HG03064 (cell line): Measurements from ENCODE around the gene MARVELD1.

ENCODE experiments used
- ATAC-seq: cut with Tn5 transposase; IDR thresholded peaks from one replicate; pipeline ENCODE4 v1.9.1; 2021; ENCODE audit warnings: low read depth; ENCODE audit not compliant: unreplicated experiment

The MARVELD1 gene

DNA sequence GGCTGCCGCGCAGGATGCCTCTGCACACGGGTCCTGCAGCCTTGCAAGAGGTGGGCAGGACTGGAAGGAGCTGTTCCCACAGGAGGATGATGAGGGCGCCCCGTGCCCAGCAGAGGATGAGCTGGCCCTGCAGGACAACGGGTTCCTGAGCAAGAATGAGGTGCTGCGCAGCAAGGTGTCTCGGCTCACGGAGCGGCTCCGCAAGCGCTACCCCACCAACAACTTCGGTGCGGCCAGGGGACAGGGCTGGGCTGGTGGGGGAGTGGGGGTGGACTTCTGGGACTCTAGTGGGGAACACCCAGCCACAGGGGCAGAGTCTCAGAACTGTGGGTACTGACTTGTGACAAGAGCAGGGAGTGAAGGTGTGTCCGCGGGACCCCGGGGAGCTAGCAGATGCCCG lies 39.4 kb downstream of the MARVELD1 start:
- ATAC-seq, result no peak

DNA sequence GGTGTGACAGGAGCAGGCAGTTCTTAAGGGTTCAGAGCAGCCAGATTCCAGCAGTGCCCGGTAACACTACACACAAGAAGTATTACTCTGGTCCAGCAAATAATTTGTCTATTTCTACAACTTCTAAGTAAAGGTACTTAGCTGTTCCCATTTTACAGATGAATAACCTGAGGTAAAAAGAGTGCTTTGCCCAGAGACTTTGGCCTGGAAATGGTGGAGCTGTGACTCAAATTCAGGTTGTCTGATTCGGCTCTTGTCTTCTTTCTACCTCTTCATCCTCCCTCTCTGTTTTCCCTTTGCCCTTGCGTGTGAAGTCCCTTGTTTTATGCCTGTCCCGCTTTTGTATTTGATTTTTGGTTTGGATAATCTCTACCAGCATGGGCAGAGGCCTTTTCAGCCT lies 41.2 kb downstream of the MARVELD1 start:
- ATAC-seq, result no peak

DNA sequence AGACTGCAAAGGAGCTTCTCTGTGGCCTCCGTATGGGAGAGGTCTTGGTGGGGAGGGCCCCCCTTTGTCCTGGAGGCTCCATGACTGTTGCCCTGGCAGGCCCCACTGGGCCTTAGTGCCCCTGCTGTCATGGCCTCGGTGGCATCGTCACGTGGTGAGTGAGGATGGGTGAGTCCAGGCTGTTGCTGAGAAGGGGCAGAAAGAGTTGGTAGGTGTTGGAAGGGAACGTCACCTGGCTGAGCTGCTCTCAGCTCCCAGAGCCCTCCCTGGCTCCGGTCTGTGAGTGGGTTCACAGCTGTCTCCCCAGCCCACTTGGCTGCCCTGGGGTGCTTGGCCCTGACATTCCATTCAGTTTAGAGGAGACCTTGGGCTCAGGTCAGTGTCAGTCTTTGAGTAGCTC lies 42.2 kb downstream of the MARVELD1 start:
- ATAC-seq, result no peak

DNA sequence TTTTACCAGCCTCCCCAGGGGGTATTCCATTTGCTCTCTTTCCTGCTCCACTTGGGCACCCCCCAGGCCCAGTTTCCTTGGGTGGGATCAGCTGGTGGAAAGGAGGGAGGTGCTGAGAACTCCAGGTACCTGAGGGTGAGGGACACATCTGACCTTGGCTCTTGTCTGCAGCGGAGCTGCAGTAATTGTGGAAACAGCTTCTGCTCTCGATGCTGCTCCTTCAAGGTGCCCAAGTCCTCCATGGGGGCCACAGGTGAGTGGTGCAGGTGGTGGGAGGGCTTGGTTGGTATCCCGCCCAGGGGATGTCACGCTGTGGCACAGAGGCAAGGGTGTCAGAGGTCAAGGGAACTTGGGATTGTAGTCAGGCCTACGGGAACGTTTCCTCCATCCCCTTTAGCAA lies 43.9 kb downstream of the MARVELD1 start:
- ATAC-seq, result no peak

DNA sequence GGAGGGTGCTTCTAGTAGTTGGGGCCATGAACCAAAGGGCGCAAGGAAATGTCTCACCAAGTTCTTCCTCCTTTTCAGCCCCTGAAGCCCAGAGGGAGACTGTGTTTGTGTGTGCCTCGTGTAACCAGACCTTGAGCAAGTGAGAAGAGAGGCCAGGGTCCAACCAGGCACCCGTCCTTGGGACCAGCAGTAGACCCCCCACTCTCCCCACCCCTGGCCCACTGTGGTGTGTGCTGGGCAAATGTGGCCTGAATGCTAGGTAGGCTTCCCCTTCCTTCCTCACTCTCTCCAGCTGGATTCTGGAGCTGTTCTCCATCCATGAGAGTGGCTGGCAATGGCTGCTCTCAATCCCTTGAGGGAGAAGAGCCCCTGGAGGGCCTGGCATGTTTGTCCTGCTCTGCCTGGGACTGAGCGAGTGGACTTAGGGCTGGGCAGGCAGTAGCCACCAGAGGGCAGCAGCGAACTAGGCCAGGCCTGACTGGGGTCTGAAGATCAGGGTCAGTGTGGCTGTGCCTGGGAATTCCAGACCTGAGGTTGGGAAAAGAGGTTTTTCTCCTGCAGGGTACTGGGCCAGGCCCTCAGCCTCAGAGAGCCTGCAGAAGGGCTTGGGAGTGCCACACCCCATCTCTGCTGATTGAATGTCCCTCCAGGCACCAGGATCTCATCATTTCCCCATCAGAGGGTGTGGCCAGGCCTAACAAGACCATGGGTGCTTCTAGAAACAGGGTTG lies 45.8 kb downstream of the MARVELD1 start:
- ATAC-seq, result no peak

DNA sequence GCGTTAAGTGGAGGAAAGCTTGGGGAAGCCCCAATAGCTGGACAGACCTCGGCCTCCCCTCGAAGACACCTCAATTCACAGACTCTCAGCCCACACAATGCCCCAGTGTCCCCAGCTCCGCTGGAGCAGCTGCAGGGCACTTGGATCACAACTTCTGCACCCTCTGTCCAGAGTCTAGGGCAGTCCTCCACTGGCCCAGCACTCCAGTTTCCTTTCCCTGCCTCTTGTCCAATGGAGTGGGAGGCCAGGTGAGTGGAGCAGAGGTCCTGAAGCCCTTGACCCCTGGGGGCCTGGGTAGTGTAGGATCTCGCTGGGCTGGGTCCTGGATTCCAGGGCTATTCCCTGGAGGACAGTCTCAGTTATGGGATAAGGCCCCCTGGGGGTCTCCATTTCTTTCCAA lies 46.4 kb downstream of the MARVELD1 start:
- no peak for ATAC-seq

DNA sequence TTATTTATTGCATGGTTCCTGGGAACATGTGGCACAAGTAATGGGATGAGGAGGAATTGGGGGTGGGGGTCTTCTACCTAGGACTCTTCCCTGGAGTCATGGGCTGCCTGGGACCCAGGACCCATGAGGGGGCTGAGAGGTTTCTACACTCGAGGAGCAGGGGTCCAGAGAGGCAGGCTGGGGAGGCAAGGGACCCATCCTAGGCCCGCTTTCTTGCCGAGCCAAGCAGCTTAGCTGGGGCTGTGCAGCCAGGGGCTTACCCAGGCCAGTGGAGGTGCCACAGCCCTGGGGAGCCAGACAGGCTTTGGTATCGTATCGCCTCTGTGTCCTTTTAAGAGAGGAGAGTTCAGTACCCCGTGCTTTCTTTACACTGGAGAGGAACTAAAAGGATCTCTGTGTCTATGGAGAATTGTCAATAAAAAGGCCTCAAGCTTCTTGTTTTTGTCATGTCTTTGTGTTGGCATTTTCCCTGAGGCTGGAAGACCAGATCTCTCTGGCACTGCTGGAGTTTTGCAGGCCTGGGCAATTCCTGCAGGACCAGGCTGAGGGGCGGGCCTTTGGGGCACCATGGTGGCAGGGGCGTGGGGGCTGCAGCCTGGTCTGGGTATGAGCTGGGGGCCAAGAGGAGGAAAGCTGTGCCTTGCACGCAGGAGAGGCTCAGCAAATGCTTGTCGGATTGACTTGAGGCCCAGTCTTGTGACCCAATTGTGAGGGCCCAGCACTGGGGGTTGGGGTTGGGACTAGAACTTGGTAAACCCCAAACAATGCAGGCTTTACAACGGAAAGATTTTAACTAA lies 47.1 kb downstream of the MARVELD1 start:
- no peak for ATAC-seq

DNA sequence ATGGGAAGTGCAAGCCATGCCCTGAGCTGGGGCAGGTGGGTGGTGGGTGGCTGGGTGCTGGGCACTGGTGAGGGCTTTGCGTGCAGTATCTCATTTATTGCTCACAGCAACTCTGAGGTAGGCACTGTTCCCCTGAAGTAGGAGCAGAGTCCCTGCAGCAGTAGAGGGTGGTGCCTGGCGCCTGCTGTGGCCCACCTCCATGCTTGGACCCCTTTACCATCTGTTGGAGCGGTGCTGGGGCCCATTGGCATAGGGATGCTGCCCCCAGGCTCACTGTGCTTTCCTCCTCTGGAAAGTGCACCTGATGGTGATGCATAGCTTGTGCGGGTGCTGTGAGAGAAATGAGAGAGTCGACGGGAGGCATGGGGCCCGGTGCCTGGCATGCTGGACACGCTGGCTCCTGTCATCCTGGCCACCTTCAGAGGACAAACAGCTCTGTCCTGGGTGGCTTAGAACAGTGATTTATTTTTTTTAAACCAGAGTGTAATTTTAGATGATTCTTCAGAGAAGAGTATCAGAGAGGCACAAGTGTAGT lies 47.9 kb downstream of the MARVELD1 start:
- ATAC-seq, result no peak

DNA sequence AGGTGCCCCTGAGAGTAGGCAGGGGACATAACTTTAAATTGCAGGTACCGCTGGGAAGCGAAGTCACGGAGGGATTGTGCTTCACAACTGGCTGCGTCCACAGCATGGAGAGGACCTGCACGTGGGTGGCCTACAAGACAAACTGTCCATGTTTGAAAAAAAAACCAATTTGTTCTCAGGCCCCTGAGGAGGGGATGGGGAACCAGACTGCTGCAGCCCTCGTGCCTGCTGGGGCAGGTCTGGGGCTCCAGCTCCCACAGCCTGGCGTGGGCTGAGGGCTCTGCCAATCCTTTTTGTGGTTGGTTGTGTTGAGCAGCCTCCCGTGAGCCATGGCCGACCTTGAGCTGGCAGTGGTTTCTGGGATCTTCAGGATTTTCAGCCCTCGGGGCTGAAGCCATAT lies 48.5 kb downstream of the MARVELD1 start:
- ATAC-seq, result no peak

DNA sequence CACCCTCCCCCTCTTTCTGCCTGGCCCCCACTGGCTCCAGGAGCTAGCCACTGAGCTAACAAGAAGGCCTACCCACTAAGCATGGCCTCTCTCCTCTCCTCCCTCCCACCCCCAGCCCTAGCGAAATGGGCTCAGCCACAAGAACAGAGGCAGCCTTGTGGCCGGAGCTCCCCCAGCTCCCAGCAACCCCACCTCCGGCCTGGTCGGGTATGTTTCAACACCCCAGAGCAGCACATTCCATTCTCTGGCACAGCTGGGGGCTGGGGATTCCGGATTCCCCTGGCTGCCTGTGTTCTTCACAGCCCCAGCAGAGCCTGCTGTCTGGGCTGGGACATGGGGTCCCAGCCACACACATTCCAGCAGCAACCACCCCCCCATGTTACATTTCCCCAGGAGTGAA lies 49.3 kb downstream of the MARVELD1 start:
- no peak for ATAC-seq

DNA sequence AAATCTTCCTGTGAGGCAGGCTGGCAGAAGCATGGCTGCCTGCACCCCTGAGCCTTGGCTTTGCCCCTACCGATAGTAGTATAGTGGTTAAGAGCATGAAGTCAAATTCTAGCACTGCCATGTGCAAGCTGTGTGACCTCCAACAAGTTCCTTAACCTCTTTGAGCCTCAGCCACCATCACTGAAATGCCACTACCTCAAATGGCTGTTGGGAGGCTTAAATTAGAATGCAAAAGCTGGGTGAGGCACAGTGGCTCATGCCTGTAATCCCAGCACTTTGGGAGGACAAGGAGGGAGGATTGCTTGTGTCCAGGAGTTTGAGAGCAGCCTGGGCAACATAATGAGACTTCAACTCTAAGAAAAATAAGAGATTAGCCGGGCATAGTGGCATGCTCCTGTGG lies 49.9 kb downstream of the MARVELD1 start:
- no peak for ATAC-seq

DNA sequence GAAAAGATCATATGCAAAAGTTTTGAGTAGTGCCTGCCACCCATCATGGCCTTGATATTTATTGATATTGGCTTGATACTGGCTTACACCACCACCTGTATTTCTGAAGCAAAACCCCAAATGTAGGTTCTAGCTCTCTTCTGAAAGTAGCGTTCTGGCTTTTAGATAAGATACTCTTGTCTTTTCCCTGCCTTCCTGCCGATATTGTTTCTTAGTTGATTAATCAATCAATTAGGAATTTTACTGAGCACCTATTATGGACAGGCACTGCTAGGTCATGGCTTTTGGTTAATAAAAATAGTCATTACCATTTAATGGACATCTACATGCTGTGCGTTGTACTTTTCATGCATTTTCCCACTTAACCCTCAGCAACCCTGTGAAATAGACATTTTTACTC lies 50.4 kb downstream of the MARVELD1 start:
- no peak for ATAC-seq

DNA sequence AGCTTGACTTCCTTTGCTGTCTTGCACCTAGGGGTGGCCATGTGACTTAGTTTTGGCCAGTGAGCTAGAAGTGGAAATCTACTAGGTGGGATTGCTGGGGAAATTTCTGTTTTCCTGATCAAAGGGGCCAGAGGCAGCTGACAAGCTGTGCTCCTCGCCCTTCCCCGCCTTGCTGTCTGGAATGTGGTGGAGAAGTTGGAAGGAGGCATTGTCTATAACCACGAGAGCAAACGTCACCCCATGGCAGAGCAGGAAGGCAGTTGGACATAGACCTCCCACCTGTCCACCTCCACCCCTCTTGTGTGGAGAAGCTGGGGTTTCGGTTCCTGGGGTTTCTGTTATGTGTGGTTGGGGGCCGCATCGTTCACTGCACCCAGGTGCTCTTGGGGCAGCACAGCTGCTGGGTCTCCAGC lies 51.0 kb downstream of the MARVELD1 start:
- ATAC-seq, result no peak

DNA sequence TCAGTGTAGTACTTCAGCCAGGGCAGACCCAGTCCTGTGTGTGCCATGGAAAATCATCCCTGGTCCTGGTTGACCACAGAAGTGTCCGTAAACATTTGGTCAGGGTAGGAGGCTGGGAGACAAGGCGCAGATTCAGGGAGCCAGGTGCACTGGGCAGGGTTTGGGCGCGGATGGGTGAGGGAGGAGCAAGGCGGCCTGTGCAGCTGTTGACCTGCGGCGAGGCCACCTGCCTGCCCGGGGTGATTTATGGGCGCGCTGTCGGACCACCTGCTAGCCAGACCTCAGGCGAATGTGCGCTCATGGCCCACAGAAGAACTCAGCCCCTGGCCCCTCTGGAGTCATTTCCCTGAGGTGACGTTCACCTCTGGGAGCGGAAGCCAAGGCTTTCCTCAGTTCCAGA lies 51.7 kb downstream of the MARVELD1 start:
- no peak for ATAC-seq

DNA sequence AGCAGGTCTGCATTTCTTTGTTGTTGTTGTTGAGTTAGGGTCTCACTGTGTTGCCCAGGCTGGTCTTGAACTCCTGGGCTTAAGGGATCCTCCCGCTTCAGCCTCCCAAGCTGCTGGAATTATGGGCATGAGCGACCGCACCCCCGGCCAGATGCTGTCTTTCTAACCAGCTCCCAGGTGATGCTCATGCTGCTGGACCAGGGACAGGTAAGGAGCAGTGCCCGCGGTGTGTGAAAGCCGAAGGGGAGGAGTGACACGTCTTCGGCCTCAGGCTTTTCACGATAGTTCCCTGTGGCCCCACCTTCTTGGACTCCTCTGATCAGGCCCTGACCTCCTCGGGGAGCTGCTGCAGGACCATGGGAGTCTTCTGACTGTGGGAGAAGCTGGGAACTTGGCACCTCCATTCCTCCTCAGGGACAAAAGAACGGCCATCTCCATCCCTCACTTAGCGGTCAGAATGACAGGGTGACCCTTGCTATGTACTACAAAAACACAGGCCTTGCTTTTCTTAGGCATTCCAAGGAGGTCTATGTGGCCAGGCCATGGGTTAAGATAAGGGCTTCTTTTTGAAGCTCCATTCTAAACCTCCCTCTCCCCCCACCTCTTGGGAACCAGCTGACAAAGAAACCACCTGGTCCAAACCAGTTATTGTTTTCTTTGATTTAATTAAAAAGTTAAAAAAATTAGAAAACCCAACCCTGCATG lies 52.7 kb downstream of the MARVELD1 start:
- no peak for ATAC-seq

DNA sequence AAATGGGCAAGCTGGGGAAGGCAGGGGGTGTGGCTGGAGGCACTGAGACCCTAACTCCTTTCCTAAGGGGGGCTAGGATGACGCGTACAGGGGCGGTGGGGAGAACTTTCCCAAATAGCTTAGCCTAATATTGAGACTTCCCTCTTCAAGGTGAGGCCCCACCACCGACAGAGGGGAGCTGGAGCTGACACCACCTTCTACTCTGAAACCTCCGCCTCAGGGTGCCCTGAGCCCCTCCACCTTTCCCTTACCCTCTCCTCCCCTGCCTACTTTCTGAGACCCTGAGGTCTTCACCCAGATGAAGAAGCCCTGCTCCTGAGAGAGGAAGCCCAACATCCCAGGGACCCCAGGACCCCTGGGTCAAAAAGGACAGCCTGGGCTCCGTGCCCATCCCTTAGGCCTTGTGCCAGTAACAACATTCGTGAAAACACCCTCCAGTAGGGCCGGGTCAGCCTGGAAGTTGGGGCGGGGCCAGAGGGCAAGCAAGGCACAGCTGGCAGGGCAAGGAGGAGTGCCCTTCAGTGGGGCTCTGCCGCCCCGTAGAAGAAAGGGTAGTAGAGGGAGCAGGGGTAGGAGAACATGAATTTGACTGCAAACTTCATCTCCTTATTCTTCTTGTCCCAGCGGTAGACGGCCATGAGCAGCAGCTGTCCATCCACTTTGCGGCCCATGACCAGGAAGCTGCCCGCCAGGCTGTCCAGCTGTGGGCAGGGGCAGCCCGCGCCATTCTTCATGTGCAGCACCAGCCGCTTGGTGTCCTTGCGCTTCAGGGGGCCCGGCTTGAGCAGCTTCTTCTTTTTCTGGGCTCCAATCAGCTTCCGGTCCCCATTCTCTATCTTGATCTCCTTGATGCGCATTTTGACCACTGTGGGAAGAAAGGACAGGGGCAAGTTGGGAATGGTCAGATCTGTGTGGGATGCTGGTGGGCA lies 53.7 kb downstream of the MARVELD1 start:
- no peak for ATAC-seq
